Measurements from ENCODE around the gene TCF25. TPM values are rescaled to one million over a fixed set of nuclear protein-coding genes. Genes with fewer than 3 reads are reported as not detected.

Gene TCF25
- total and polyA plus RNA-seq, 2 donors (not counting 1 experiment from before 2014, with no cell fraction given), result 150 to 176 TPM

DNA sequence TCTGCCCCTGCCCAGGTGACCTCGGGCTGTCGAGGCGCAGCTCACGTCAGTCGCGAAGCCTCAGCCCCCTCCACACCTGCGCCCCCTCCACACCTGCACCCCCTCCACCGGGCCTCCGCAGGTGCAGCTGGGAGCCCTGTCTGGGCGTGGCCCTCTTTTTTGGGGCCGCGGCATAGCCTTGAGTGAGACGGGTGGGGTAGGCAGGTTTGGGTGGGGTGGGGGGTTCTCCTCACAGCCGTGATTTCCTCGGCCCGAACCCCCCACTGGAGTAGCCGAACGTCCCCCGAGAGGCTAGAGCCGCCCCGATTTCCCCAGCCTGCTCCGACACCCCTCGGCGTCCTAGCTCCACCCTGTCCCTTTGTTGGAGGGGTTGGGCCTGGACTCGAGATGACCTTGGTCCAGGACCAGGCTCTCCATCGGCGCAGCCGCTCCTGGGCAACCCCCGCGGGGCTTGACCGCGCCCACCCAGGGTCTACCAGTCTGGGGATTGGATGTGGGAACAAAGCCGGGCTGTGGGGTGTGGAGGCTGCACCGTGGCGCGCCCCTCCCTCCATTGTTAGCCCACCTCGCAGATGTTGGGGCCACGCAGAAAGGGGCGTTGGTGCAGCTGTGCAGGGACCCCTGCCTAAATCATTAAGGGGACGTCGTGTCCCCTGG is 50.4 kb downstream of the TCF25 start:
- Histone ChIP-seq H3K27me3 (ENCODE audit: control insufficient read depth, insufficient read depth, low read length) (no peaks in the 10 kb centered on the region), H4K20me1 (ENCODE audit: control insufficient read depth, extremely low read depth, insufficient read depth, low read length) (no peaks in the 10 kb centered on the region), H3K4me3 (replicated peaks in 1 of 4; ENCODE audit: control extremely low read depth in 1 of 4, insufficient read depth in 1 of 4, low read depth in 3 of 4, low read length in 4 of 4) (peak overlapping the region; percentile 55 to 82 (median 79)), H2AFZ (ENCODE audit: low read length) (no peak overlapping the region), H3K4me1 (ENCODE audit: control insufficient read depth, extremely low read depth, insufficient read depth, low read length) (peaks cover 21% of the 10 kb centered on the region), H3K9me3 (ENCODE audit: control insufficient read depth, insufficient read depth, low read depth, low read length) (no peaks in the 10 kb centered on the region), H3K27ac (ENCODE audit: insufficient read depth, low read length) (peak overlapping the region; percentile 58), H3K9ac (ENCODE audit: insufficient read depth, low read length) (peak overlapping the region; percentile 76), H3K4me2 (ENCODE audit: extremely low read depth, insufficient read depth, low read length) (peak overlapping the region; percentile 94), H3K79me2 (ENCODE audit: control insufficient read depth, insufficient read depth, low read length) (peaks cover 41% of the 10 kb centered on the region), H3K36me3 (ENCODE audit: control insufficient read depth, insufficient read depth, low read length) (peaks cover 2% of the 10 kb centered on the region)
- TF ChIP-seq EZH2 (IDR thresholded peaks at IDR 0.05; ENCODE audit: low read length, missing control alignments), result no peak
- TF ChIP-seq, protein P1, sequence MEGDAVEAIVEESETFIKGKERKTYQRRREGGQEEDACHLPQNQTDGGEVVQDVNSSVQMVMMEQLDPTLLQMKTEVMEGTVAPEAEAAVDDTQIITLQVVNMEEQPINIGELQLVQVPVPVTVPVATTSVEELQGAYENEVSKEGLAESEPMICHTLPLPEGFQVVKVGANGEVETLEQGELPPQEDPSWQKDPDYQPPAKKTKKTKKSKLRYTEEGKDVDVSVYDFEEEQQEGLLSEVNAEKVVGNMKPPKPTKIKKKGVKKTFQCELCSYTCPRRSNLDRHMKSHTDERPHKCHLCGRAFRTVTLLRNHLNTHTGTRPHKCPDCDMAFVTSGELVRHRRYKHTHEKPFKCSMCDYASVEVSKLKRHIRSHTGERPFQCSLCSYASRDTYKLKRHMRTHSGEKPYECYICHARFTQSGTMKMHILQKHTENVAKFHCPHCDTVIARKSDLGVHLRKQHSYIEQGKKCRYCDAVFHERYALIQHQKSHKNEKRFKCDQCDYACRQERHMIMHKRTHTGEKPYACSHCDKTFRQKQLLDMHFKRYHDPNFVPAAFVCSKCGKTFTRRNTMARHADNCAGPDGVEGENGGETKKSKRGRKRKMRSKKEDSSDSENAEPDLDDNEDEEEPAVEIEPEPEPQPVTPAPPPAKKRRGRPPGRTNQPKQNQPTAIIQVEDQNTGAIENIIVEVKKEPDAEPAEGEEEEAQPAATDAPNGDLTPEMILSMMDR (conservative IDR thresholded peaks at IDR 0.05 in 1 of 2, IDR thresholded peaks at IDR 0.05 in 1 of 2; ENCODE audit: low read depth in 1 of 2, low read length in 2 of 2), result no peak
- no peak for DNase-seq (ENCODE audit: low read depth in 2 of 2)

DNA sequence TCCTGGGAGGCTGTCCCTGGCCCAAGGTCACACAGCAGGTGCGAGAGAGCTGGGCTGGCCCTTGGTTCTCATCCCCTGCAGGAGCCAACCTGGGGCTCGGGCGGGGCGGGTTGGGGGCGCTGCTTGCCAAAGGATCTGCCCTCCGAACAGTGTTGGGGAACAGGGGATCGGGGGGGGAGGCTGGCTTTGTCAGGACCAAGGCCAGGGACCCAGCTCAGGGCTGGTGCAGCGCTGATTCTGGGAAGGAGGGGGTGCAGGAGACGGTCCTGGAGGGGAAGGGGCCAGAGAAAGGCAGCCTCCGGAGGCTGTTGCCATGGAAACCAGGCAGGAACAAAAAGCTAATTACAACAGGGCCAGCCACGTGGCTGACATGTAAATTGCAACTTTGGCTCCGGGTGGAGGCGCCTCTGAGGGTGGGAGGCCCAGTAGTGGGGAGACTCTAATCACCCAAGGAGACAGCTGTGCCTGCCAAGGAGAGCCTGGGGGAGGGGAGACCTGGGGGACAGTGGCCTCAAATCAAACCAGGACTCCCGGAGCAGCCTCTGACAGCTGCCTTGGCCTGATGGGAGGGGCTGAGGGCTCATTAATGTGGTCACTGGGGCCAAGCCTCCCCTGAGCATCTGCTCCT is 51.0 kb downstream of the TCF25 start:
- H3K79me2 ChIP-seq (ENCODE audit: control insufficient read depth, insufficient read depth, low read length), result peaks cover 44% of the 10 kb centered on the region
- H3K4me3 ChIP-seq (replicated peaks in 1 of 4; ENCODE audit: control extremely low read depth in 1 of 4, insufficient read depth in 1 of 4, low read depth in 3 of 4, low read length in 4 of 4), result peak overlapping the region; percentile 55 to 82 (median 79)
- peak overlapping the region; percentile 76 for H3K9ac ChIP-seq (ENCODE audit: insufficient read depth, low read length)
- H3K36me3 ChIP-seq (ENCODE audit: control insufficient read depth, insufficient read depth, low read length), result peaks cover 3% of the 10 kb centered on the region
- no peak overlapping the region for H2AFZ ChIP-seq (ENCODE audit: low read length)
- H3K4me2 ChIP-seq (ENCODE audit: extremely low read depth, insufficient read depth, low read length), result peak overlapping the region; percentile 94
- peaks cover 21% of the 10 kb centered on the region for H3K4me1 ChIP-seq (ENCODE audit: control insufficient read depth, extremely low read depth, insufficient read depth, low read length)
- peak; percentile 36 to 68 for DNase-seq (ENCODE audit: low read depth in 2 of 2)
- no peaks in the 10 kb centered on the region for H3K27me3 ChIP-seq (ENCODE audit: control insufficient read depth, insufficient read depth, low read length)
- H4K20me1 ChIP-seq (ENCODE audit: control insufficient read depth, extremely low read depth, insufficient read depth, low read length), result no peaks in the 10 kb centered on the region
- H3K9me3 ChIP-seq (ENCODE audit: control insufficient read depth, insufficient read depth, low read depth, low read length), result no peaks in the 10 kb centered on the region
- TF ChIP-seq, protein P1 (conservative IDR thresholded peaks at IDR 0.05 in 1 of 2, IDR thresholded peaks at IDR 0.05 in 1 of 2; ENCODE audit: low read depth in 1 of 2, low read length in 2 of 2), result no peak
- no peak for TF ChIP-seq EZH2 (IDR thresholded peaks at IDR 0.05; ENCODE audit: low read length, missing control alignments)
- peak overlapping the region; percentile 58 for H3K27ac ChIP-seq (ENCODE audit: insufficient read depth, low read length)

DNA sequence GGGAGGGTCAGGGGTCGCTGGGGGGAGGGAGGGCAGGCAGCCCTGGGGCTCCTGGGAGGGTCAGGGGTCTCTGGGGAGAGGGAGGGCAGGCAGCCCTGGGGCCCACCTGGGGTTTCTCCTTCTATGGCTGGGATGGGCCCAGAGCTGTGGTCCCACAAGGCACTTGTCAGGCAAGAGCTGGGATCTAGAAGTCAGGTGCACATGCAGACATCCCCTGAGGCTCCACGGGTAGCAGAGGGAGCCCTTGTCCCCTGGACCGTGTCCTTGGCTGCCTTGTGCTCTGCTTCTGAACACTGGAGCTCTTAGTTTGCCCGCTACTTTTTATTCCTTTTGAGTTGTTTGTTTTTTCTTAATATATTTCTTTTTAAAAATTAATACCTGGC is 51.5 kb downstream of the TCF25 start:
- Histone ChIP-seq H3K79me2 (ENCODE audit: control insufficient read depth, insufficient read depth, low read length) (peaks cover 46% of the 10 kb centered on the region), H3K27me3 (ENCODE audit: control insufficient read depth, insufficient read depth, low read length) (no peaks in the 10 kb centered on the region), H3K4me3 (replicated peaks in 1 of 4; ENCODE audit: control extremely low read depth in 1 of 4, insufficient read depth in 1 of 4, low read depth in 3 of 4, low read length in 4 of 4) (peak overlapping the region; percentile 55 to 82 (median 79)), H2AFZ (ENCODE audit: low read length) (no peak overlapping the region), H3K36me3 (ENCODE audit: control insufficient read depth, insufficient read depth, low read length) (peaks cover 4% of the 10 kb centered on the region), H3K4me2 (ENCODE audit: extremely low read depth, insufficient read depth, low read length) (peak overlapping the region; percentile 94), H3K9ac (ENCODE audit: insufficient read depth, low read length) (peak overlapping the region; percentile 76), H3K27ac (ENCODE audit: insufficient read depth, low read length) (peak overlapping the region; percentile 58), H3K4me1 (ENCODE audit: control insufficient read depth, extremely low read depth, insufficient read depth, low read length) (peaks cover 21% of the 10 kb centered on the region), H4K20me1 (ENCODE audit: control insufficient read depth, extremely low read depth, insufficient read depth, low read length) (no peaks in the 10 kb centered on the region), H3K9me3 (ENCODE audit: control insufficient read depth, insufficient read depth, low read depth, low read length) (no peaks in the 10 kb centered on the region)
- TF ChIP-seq EZH2 (IDR thresholded peaks at IDR 0.05; ENCODE audit: low read length, missing control alignments), result no peak
- TF ChIP-seq, protein P1 (conservative IDR thresholded peaks at IDR 0.05 in 1 of 2, IDR thresholded peaks at IDR 0.05 in 1 of 2; ENCODE audit: low read depth in 1 of 2, low read length in 2 of 2), result no peak
- no peak for DNase-seq (ENCODE audit: low read depth in 2 of 2)
